GM12878 (cell line): ENCODE measurements around the gene SLC38A7. TPM values are rescaled to one million over a fixed set of nuclear protein-coding genes. Genes with fewer than 3 reads are reported as not detected.

Experiments used
- ATAC-seq: fragments of 200-7000 bp; cut with Tn5 transposase; 3 replicates; pipeline ENCODE4 v1.9.1; 2020; ENCODE audit warnings: mild to moderate bottlenecking, moderate library complexity
- BruUV-seq: library from RNA; stranded (reverse); fragments of 400-500 nt; replicated peaks from 2 replicates; lab custom pipeline; 2021; lab: Mats Ljungman, UMichigan
- CTCF ChIA-PET: fragments of 300-600 bp; sonication (Branson Sonifier 250); formaldehyde crosslinking; extraction: SDS; loops from one replicate; lab custom pipeline; 2021; ENCODE audit warnings: inconsistent platforms; lab: Yijun Ruan, JAX
- POLR2A ChIA-PET: fragments of 350-600 bp; formaldehyde crosslinking; extraction: SDS; loops from one replicate; lab custom pipeline; 2021; ENCODE audit warnings: inconsistent platforms; lab: Charles Lee
- RAD21 ChIA-PET: fragments of 300-600 bp; sonication (Branson Sonifier 250); formaldehyde crosslinking; loops from one replicate; lab custom pipeline; 2023; ENCODE audit warnings: antibody characterized with exemption; ENCODE audit not compliant: unreplicated experiment; lab: Charles Lee
- SMC1A ChIA-PET: fragments of 300-600 bp; sonication (Branson Sonifier 250); formaldehyde crosslinking; loops from one replicate; lab custom pipeline; 2023; ENCODE audit not compliant: unreplicated experiment, uncharacterized antibody; lab: Charles Lee
- DNase-seq: peaks from one replicate; pipeline ENCODE4 v3.0.0-alpha.2; 2011; ENCODE audit warnings: low read depth, low spot score
- FAIRE-seq: peaks from 3 replicates; lab custom pipeline; 2011; peaks lifted over from hg19 to GRCh38; lab: Jason Lieb, UNC
- H2AFZ ChIP-seq: 2 replicates; pipeline ENCODE4 v1.6.0; 2011; ENCODE audit warnings: low read depth, low read length, control low read depth; ENCODE audit not compliant: control insufficient read depth
- H3K27ac ChIP-seq: 2 replicates; pipeline ENCODE4 v1.5.1; 2011; ENCODE audit warnings: control low read depth; ENCODE audit not compliant: control insufficient read depth, insufficient read depth
- H3K27me3 ChIP-seq, 2 experiments: replicated peaks in 1 of 2; 2 replicates each; pipeline versions ENCODE4 v1.6.0 to v1.6.1; 2011; ENCODE audit warnings: low read length in 1 of 2; ENCODE audit not compliant: control insufficient read depth in 2 of 2, insufficient read depth in 2 of 2
- H3K36me3 ChIP-seq, 2 experiments: 2 replicates each; pipeline ENCODE4 v1.5.1; 2011; ENCODE audit warnings: low read length in 1 of 2; ENCODE audit not compliant: control insufficient read depth in 2 of 2, insufficient read depth in 2 of 2
- H3K4me1 ChIP-seq: 2 replicates; pipeline ENCODE4 v1.6.1; 2011; ENCODE audit warnings: mild to moderate bottlenecking, low read length, moderate library complexity, mixed read lengths; ENCODE audit not compliant: control insufficient read depth, insufficient read depth
- H3K4me2 ChIP-seq: 2 replicates; pipeline ENCODE4 v1.6.0; 2011; ENCODE audit warnings: control low read depth; ENCODE audit not compliant: control insufficient read depth, insufficient read depth
- H3K4me3 ChIP-seq: fragments of 200-600 bp; sonication (generic); 2 replicates; pipeline ENCODE4 v1.5.1; 2016
- H3K79me2 ChIP-seq: 2 replicates; pipeline ENCODE4 v1.6.0; 2011; ENCODE audit warnings: low read length; ENCODE audit not compliant: control insufficient read depth, insufficient read depth
- H3K9ac ChIP-seq: 2 replicates; pipeline ENCODE4 v1.8.0; 2011; ENCODE audit warnings: low read length, control low read depth, mixed read lengths; ENCODE audit not compliant: control insufficient read depth, insufficient read depth
- H3K9me3 ChIP-seq: replicated peaks from 3 replicates; pipeline ENCODE4 v1.5.1; 2011; ENCODE audit warnings: mild to moderate bottlenecking, low read length; ENCODE audit not compliant: control insufficient read depth, insufficient read depth
- H4K20me1 ChIP-seq: 2 replicates; pipeline ENCODE4 v1.6.0; 2011; ENCODE audit not compliant: control insufficient read depth, insufficient read depth
- BCL3 ChIP-seq: IDR thresholded peaks from 2 replicates; pipeline ENCODE4 v1.6.1; 2011; ENCODE audit warnings: borderline replicate concordance, low read depth, mild to moderate bottlenecking, moderate library complexity, low read length; ENCODE audit not compliant: insufficient read depth, poor library complexity, severe bottlenecking
- BCLAF1 ChIP-seq: fragments of 450-650 bp; IDR thresholded peaks from 2 replicates; pipeline ENCODE4 v1.6.1; 2017; ENCODE audit warnings: antibody characterized with exemption, mild to moderate bottlenecking, moderate library complexity
- EED ChIP-seq: sonication (generic); IDR thresholded peaks from 2 replicates; pipeline ENCODE4 v1.6.1; 2016; ENCODE audit warnings: antibody characterized with exemption, low read depth
- MTA3 ChIP-seq: IDR thresholded peaks from 2 replicates; pipeline ENCODE4 v1.6.1; 2012; ENCODE audit warnings: low read length, inconsistent platforms, borderline replicate concordance
- NFXL1 ChIP-seq: fragments of 450-650 bp; IDR thresholded peaks from 2 replicates; pipeline ENCODE4 v1.6.1; 2017; ENCODE audit warnings: antibody characterized with exemption, mild to moderate bottlenecking, borderline replicate concordance
- PML ChIP-seq: IDR thresholded peaks from 2 replicates; pipeline ENCODE4 v1.6.1; 2012; ENCODE audit warnings: low read length, inconsistent platforms
- RUNX3 ChIP-seq: IDR thresholded peaks from 2 replicates; pipeline ENCODE4 v1.6.1; 2012; ENCODE audit warnings: low read length, inconsistent platforms
- ZBED1 ChIP-seq: IDR thresholded peaks from 2 replicates; pipeline ENCODE4 v1.6.1; 2016; ENCODE audit warnings: borderline replicate concordance
- ZBTB33 ChIP-seq: fragments of 450-650 bp; IDR thresholded peaks from 2 replicates; pipeline ENCODE4 v1.6.1; 2017; ENCODE audit warnings: mild to moderate bottlenecking
- ZSCAN29 ChIP-seq: fragments of 450-650 bp; IDR thresholded peaks from 2 replicates; pipeline ENCODE4 v1.6.1; 2017; ENCODE audit warnings: mild to moderate bottlenecking, moderate library complexity
- WGBS: methylation state at CpG from one replicate; pipeline ENCODE4 v1.1.6; 2016; ENCODE audit warnings: low lambda C conversion rate; ENCODE audit not compliant: insufficient replicate concordance, insufficient coverage; ENCODE audit errors: missing lambda C conversion rate; 5-methylcytosine and 5-hydroxymethylcytosine counted together
- in situ Hi-C: fragments of 300-500 bp; cut with MboI; formaldehyde crosslinking; loops from 9 replicates; pipeline ENCODE4 v1.14.3; 2018; ENCODE audit warnings: mixed read lengths
- intact Hi-C: fragments of 100-400 bp; cut with micrococcal nuclease; formaldehyde crosslinking; loops from one replicate; pipeline ENCODE4 v1.14.2; 2022; ENCODE audit not compliant: unreplicated experiment
- polyA plus RNA-seq, 11 experiments: library from polyadenylated mRNA; depleted of rRNA in 4 of 11; unstranded in 6 of 11; stranded (reverse) in 5 of 11; fragments of >200 nt; fragmentation: Nextera tagmentation in 4 of 11; fragmentation: Illumina TruSeq in 1 of 11; extraction: Ambion mirVana in 4 of 11; extraction: Trizol in 1 of 11; gene quantifications; 1 replicate in 1 of 11; 2 replicates in 10 of 11; pipeline versions ENCODE4 v1.2.1 to v1.2.3, GENCODE V29; 2011 to 2016; ENCODE audit warnings: inconsistent platforms in 2 of 11, missing spikeins in 2 of 11, low read depth in 1 of 11
- total RNA-seq, 4 experiments: library from RNA; depleted of rRNA in 3 of 4; stranded (reverse); fragments of >200 nt in 3 of 4; fragmentation: Illumina TruSeq in 1 of 4; extraction: Trizol in 1 of 4; gene quantifications; 2 replicates each; pipeline versions ENCODE4 v1.2.1 to v1.2.3, GENCODE V29; 2013 to 2021

The SLC38A7 gene
- total and polyA plus RNA-seq, 10 of the 15 experiments (the other 5 are each of a cell fraction or from before 2014, with no cell fraction given): 1.4 to 7.8 (median 4.7) TPM

- FAIRE-seq (no peak), DNase-seq (no peak), ATAC-seq (no peak)
- no peak overlapping the region for H3K4me3 ChIP-seq
- CTCF ChIA-PET: interaction anchor here (0.9 to 1.2 kb wide), 2 partner anchors 143 to 318 kb away, joined by 3 to 4 read pairs; no protein-coding TSS in a partner anchor
- no peak overlapping the region for H2AFZ ChIP-seq
- no peaks in the 10 kb centered on the region for H3K27me3 ChIP-seq
- WGBS: 70% methylated on average over 8 of the region's 8 CpGs
- H3K36me3 ChIP-seq: no peaks in the 10 kb centered on the region
- SMC1A ChIA-PET: interaction anchor here (1.2 kb wide), 1 partner anchor 117 kb away, joined by 3 read pairs; no protein-coding TSS in a partner anchor
- no peak overlapping the region for H3K9ac ChIP-seq
- H3K4me1 ChIP-seq: no peaks in the 10 kb centered on the region
- POLR2A ChIA-PET: no interaction called here
- H4K20me1 ChIP-seq: no peaks in the 10 kb centered on the region
- H3K79me2 ChIP-seq: no peaks in the 10 kb centered on the region
- no TSS peak for BruUV-seq
- RAD21 ChIA-PET: no interaction called here
- in situ Hi-C loops (loop anchor here (25.0 kb wide), 1 partner anchor 318 kb away; no protein-coding TSS in a partner anchor), intact Hi-C loops (no loop called here)
- H3K9me3 ChIP-seq: no peaks in the 10 kb centered on the region
- H3K4me2 ChIP-seq: no peak overlapping the region
- no peak overlapping the region for H3K27ac ChIP-seq
- TF ChIP-seq ZBTB33: no peak
These were observed 29.4 kb downstream of the SLC38A7 start for GRCh38 chr16:58655215-58655596.

GRCh38 chr16:58654560-58655214 lies 29.9 kb downstream of the SLC38A7 start:
- SMC1A ChIA-PET: interaction anchor here (1.2 kb wide), 1 partner anchor 117 kb away, joined by 3 read pairs; no protein-coding TSS in a partner anchor
- no peaks in the 10 kb centered on the region for H3K36me3 ChIP-seq
- H3K27ac ChIP-seq: no peak overlapping the region
- WGBS: 46% methylated on average over 7 of the region's 7 CpGs
- H3K4me1 ChIP-seq: no peaks in the 10 kb centered on the region
- in situ Hi-C loops (loop anchor here (25.0 kb wide), 1 partner anchor 317 kb away; no protein-coding TSS in a partner anchor), intact Hi-C loops (no loop called here)
- H3K27me3 ChIP-seq: no peaks in the 10 kb centered on the region
- DNase-seq: no peak
- no peak overlapping the region for H3K4me2 ChIP-seq
- POLR2A ChIA-PET: no interaction called here
- H3K9ac ChIP-seq: no peak overlapping the region
- no peaks in the 10 kb centered on the region for H4K20me1 ChIP-seq
- no peak overlapping the region for H3K4me3 ChIP-seq
- ATAC-seq: no peak
- BruUV-seq: no TSS peak
- RAD21 ChIA-PET: no interaction called here
- CTCF ChIA-PET: interaction anchor here (0.9 to 1.2 kb wide), 2 partner anchors 142 to 317 kb away, joined by 3 to 4 read pairs; no protein-coding TSS in a partner anchor
- H3K9me3 ChIP-seq: no peaks in the 10 kb centered on the region
- H2AFZ ChIP-seq: no peak overlapping the region
- no peaks in the 10 kb centered on the region for H3K79me2 ChIP-seq
- FAIRE-seq: no peak
- TF ChIP-seq BCL3 (no peak), PML (no peak), EED (no peak), ZSCAN29 (no peak), ZBED1 (no peak), RUNX3 (no peak), MTA3 (no peak), NFXL1 (no peak), BCLAF1 (no peak)
